Erythroblast (primary cell): ENCODE measurements around the gene CACNA1C.

ENCODE experiments used
- GATA1 ChIP-seq: IDR thresholded peaks from 2 replicates; pipeline ENCODE4 v1.6.1; 2011; ENCODE audit warnings: low read depth, mild to moderate bottlenecking, control low read depth, low read length, moderate library complexity
- POLR2A ChIP-seq: IDR thresholded peaks from 2 replicates; pipeline ENCODE4 v1.6.1; 2011; ENCODE audit warnings: mild to moderate bottlenecking, low read length

GRCh38 chr12:2112401-2112800, 59.6 kb downstream of the CACNA1C start:
- TF ChIP-seq POLR2A (no peak), GATA1 (no peak)
